ENCODE results near the gene SLC2A4RG. TPM values are rescaled to one million over a fixed set of nuclear protein-coding genes. Genes with fewer than 3 reads are reported as not detected.

The SLC2A4RG gene
- total and polyA plus RNA-seq, 2 donors (not counting 3 experiments of a cell fraction or from before 2014, with no cell fraction given): 41.7 to 69.4 TPM

GRCh38 chr20:63693733-63694583 is 45.6 kb upstream of the SLC2A4RG start:
- DNase-seq (ENCODE audit: low read depth, low spot score): no peak
- Histone ChIP-seq H3K4me3 (replicated peaks in 1 of 3; ENCODE audit: insufficient read depth in 1 of 3, low read depth in 1 of 3, low read length in 3 of 3) (no peak overlapping the region), H3K36me3 (ENCODE audit: control insufficient read depth in 2 of 2, extremely low read depth in 1 of 2, insufficient read depth in 2 of 2, low read length in 2 of 2) (no peaks in the 10 kb centered on the region), H2AFZ (ENCODE audit: low read depth, low read length) (no peak overlapping the region), H4K20me1 (replicated peaks; ENCODE audit: control insufficient read depth, extremely low read depth, insufficient read depth, low read length) (no peaks in the 10 kb centered on the region), H3K4me1 (ENCODE audit: control insufficient read depth, extremely low read depth, insufficient read depth, low read length) (peaks cover 27% of the 10 kb centered on the region), H3K9ac (replicated peaks; ENCODE audit: extremely low read depth, insufficient read depth, low read length) (no peak overlapping the region), H3K4me2 (ENCODE audit: insufficient read depth, low read length) (no peak overlapping the region), H3K9me1 (replicated peaks; ENCODE audit: control insufficient read depth, extremely low read depth, insufficient read depth, low read length) (no peaks in the 10 kb centered on the region), H3K79me2 (ENCODE audit: control insufficient read depth, insufficient read depth, low read length) (no peaks in the 10 kb centered on the region), H3K27me3 (ENCODE audit: control insufficient read depth in 2 of 2, insufficient read depth in 2 of 2, low read length in 2 of 2) (no peaks in the 10 kb centered on the region), H3K27ac (ENCODE audit: insufficient read depth, low read depth, low read length) (no peak overlapping the region), H3K9me3 (replicated peaks; ENCODE audit: control insufficient read depth, insufficient read depth, low read length) (no peaks in the 10 kb centered on the region)
- no peak for FAIRE-seq
- intact Hi-C loops (cut with micrococcal nuclease) (no loop called here), dilution Hi-C loops (cut with MboI; ENCODE audit: extremely low pct_ligation_motif_present, low sequenced_read_pairs) (no loop called here)
- TF ChIP-seq, protein P1, sequence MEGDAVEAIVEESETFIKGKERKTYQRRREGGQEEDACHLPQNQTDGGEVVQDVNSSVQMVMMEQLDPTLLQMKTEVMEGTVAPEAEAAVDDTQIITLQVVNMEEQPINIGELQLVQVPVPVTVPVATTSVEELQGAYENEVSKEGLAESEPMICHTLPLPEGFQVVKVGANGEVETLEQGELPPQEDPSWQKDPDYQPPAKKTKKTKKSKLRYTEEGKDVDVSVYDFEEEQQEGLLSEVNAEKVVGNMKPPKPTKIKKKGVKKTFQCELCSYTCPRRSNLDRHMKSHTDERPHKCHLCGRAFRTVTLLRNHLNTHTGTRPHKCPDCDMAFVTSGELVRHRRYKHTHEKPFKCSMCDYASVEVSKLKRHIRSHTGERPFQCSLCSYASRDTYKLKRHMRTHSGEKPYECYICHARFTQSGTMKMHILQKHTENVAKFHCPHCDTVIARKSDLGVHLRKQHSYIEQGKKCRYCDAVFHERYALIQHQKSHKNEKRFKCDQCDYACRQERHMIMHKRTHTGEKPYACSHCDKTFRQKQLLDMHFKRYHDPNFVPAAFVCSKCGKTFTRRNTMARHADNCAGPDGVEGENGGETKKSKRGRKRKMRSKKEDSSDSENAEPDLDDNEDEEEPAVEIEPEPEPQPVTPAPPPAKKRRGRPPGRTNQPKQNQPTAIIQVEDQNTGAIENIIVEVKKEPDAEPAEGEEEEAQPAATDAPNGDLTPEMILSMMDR (IDR thresholded peaks at IDR 0.05; ENCODE audit: extremely low read depth in 1 of 2, insufficient read depth in 1 of 2, low read depth in 1 of 2, low read length in 2 of 2): no peak
- TF ChIP-seq POLR2A (IDR thresholded peaks at IDR 0.05; ENCODE audit: low read depth, low read length) (no peak), GATA2 (IDR thresholded peaks at IDR 0.05; ENCODE audit: insufficient read depth, insufficient read length, low read depth, low read length) (no peak), EZH2 (IDR thresholded peaks at IDR 0.05; ENCODE audit: borderline replicate concordance, low read depth, low read length, severe bottlenecking) (no peak), POLR2AphosphoS5 (IDR thresholded peaks at IDR 0.05; ENCODE audit: insufficient read depth, low read depth, low read length) (no peak), MYC (IDR thresholded peaks at IDR 0.05; ENCODE audit: low read depth, low read length) (no peak), FOS (IDR thresholded peaks at IDR 0.05; ENCODE audit: borderline replicate concordance, insufficient read depth, low read length) (no peak), JUN (IDR thresholded peaks at IDR 0.05; ENCODE audit: borderline replicate concordance, insufficient read depth, insufficient read length, low read depth) (no peak)
- TF ChIP-seq, protein P2, sequence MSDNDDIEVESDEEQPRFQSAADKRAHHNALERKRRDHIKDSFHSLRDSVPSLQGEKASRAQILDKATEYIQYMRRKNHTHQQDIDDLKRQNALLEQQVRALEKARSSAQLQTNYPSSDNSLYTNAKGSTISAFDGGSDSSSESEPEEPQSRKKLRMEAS (IDR thresholded peaks at IDR 0.05; ENCODE audit: insufficient read depth, insufficient read length): no peak
- POLR2A ChIA-PET: no interaction called here
- CTCF ChIA-PET: no interaction called here
- BruUV-seq (replicated peaks): no TSS peak
